ENCODE results near the gene SYNE4.
"Not testable (repeated sequence)": the region's sequence is repeated elsewhere in the genome, so short reads cannot be mapped to it uniquely, and the experiment has no call there.

SYNE4 gene

GRCh38 chr19:36041831-36042230 lies 33.2 kb upstream of the SYNE4 start:
- POLR2A ChIA-PET = interaction anchor here (0.5 to 4.4 kb wide), 8 partner anchors 12 to 1934 kb away, joined by 3 to 19 read pairs (median 6); partner anchors contain the start of genes ALKBH6 and THAP8
- CTCF ChIA-PET = interaction anchor here (0.6 to 2.1 kb wide), 3 partner anchors 9 to 350 kb away, joined by 3 to 6 read pairs (median 3); no protein-coding TSS in a partner anchor
- peaks cover 2% of the 10 kb centered on the region; the same call in 1 of the 2 replicates for H3K4me1 ChIP-seq (ENCODE audit: control insufficient read depth, insufficient read depth, low read length)

GRCh38 chr19:36041092-36041491 lies 32.5 kb upstream of the SYNE4 start:
- POLR2A ChIA-PET = interaction anchor here (1.1 to 4.4 kb wide), 4 partner anchors 13 to 29 kb away, joined by 3 to 19 read pairs (median 7); partner anchors contain the start of genes ALKBH6 and THAP8
- not testable (repeated sequence) for H3K4me1 ChIP-seq (ENCODE audit: control insufficient read depth, insufficient read depth, low read length); H3K27ac ChIP-seq (ENCODE audit: extremely low read depth, low read depth, low read length); H3K4me3 ChIP-seq (ENCODE audit: low read depth, low read length); H3K9me3 ChIP-seq (ENCODE audit: control insufficient read depth, insufficient read depth, low read depth, low read length)
- TF ChIP-seq ZNF600 (tag by site-specific recombination; IDR thresholded peaks at IDR 0.05) (peak; percentile 36; the same call in 1 of the 2 replicates), ZBTB17 (tag by site-specific recombination; IDR thresholded peaks at IDR 0.05) (0 out of 2 replicates have a peak, but pooled peaks have one; percentile 12), ZNF747 (tag by site-specific recombination; IDR thresholded peaks at IDR 0.05) (0 out of 2 replicates have a peak, but pooled peaks have one; percentile 60), ZNF362 (tag by site-specific recombination; IDR thresholded peaks at IDR 0.05) (peak; percentile 95)
- CTCF ChIA-PET = interaction anchor here (2.1 kb wide), 1 partner anchor 10 kb away, joined by 6 read pairs; no protein-coding TSS in a partner anchor
- H3K36me3 ChIP-seq (ENCODE audit: control insufficient read depth in 2 of 2, insufficient read depth in 1 of 2, low read length in 2 of 2) = peaks cover 8 to 80% of the 10 kb centered on the region in 2 experiments

More at GRCh38 chr19:36041831-36042230, 33.2 kb upstream of the SYNE4 start:
- H3K27ac ChIP-seq (ENCODE audit: extremely low read depth, low read depth, low read length) = no peak overlapping the region
- TF ChIP-seq ZFHX2 (tag by site-specific recombination; conservative IDR thresholded peaks at IDR 0.05) (peak; percentile 82), ZNF600 (tag by site-specific recombination; IDR thresholded peaks at IDR 0.05) (0 out of 2 replicates have a peak, but pooled peaks have one; percentile 14), EGR2 (tag by site-specific recombination; IDR thresholded peaks at IDR 0.05; ENCODE audit: low read depth) (peak; percentile 95), PRDM1 (tag by site-specific recombination; IDR thresholded peaks at IDR 0.05) (no peak), SP2 (tag by site-specific recombination; IDR thresholded peaks at IDR 0.05) (peak; percentile 26), ZNF398 (tag by site-specific recombination; IDR thresholded peaks at IDR 0.05) (peak; percentile 65), ZBTB21 (tag by site-specific recombination; IDR thresholded peaks at IDR 0.05) (no peak), ZNF280D (tag by site-specific recombination; IDR thresholded peaks at IDR 0.05) (no peak)
- no peaks in the 10 kb centered on the region; the same call in none of the 2 replicates for H3K9me3 ChIP-seq (ENCODE audit: control insufficient read depth, insufficient read depth, low read depth, low read length)
- H3K4me3 ChIP-seq (ENCODE audit: low read depth, low read length) = no peak overlapping the region
- peaks cover 8 to 78% of the 10 kb centered on the region in 2 experiments for H3K36me3 ChIP-seq (ENCODE audit: control insufficient read depth in 2 of 2, insufficient read depth in 1 of 2, low read length in 2 of 2)

GRCh38 chr19:36040495-36040894 lies 31.9 kb upstream of the SYNE4 start:
- ChIA-PET POLR2A (no interaction called here), CTCF (no interaction called here)
- Histone ChIP-seq H3K9me3 (ENCODE audit: control insufficient read depth, insufficient read depth, low read depth, low read length) (no peaks in the 10 kb centered on the region; the same call in 1 of the 2 replicates), H3K36me3 (ENCODE audit: control insufficient read depth in 2 of 2, insufficient read depth in 1 of 2, low read length in 2 of 2) (peaks cover 6 to 82% of the 10 kb centered on the region in 2 experiments), H3K27ac (ENCODE audit: extremely low read depth, low read depth, low read length) (no peak overlapping the region), H3K4me3 (ENCODE audit: low read depth, low read length) (no peak overlapping the region), H3K4me1 (ENCODE audit: control insufficient read depth, insufficient read depth, low read length) (peaks cover 2% of the 10 kb centered on the region; the same call in 1 of the 2 replicates)
- TF ChIP-seq ZNF510 (tag by site-specific recombination; IDR thresholded peaks at IDR 0.05; ENCODE audit: insufficient replicate concordance) (no peak), GLIS1 (tag by site-specific recombination; IDR thresholded peaks at IDR 0.05) (no peak), EGR2 (tag by site-specific recombination; IDR thresholded peaks at IDR 0.05; ENCODE audit: low read depth) (peak; percentile 91), ZFHX2 (tag by site-specific recombination; conservative IDR thresholded peaks at IDR 0.05) (peak; percentile 57), ZNF175 (tag by site-specific recombination; IDR thresholded peaks at IDR 0.05) (no peak)

All from HEK293 (cell line).